Hepatocyte (in vitro differentiated cells): Measurements from ENCODE around the gene KIF26B.

Experiments used
- EZH2 ChIP-seq: fragments of 200-600 bp; sonication (generic); IDR thresholded peaks from 2 replicates; pipeline ENCODE4 v1.6.1; 2016; ENCODE audit warnings: antibody characterized with exemption, mild to moderate bottlenecking, borderline replicate concordance
- EZH2phosphoT487 ChIP-seq: fragments of 200-600 bp; sonication (generic); IDR thresholded peaks from one replicate; pipeline ENCODE4 v1.6.1; 2018; ENCODE audit warnings: antibody characterized with exemption, mild to moderate bottlenecking, low read depth, moderate library complexity; ENCODE audit not compliant: unreplicated experiment, severe bottlenecking
- TF ChIP-seq, protein P1 (sequence below): fragments of 200-600 bp; sonication (generic); IDR thresholded peaks from 2 replicates; pipeline ENCODE4 v1.5.1; 2016; ENCODE audit warnings: antibody characterized with exemption, mild to moderate bottlenecking; ENCODE audit not compliant: poor library complexity

DNA sequence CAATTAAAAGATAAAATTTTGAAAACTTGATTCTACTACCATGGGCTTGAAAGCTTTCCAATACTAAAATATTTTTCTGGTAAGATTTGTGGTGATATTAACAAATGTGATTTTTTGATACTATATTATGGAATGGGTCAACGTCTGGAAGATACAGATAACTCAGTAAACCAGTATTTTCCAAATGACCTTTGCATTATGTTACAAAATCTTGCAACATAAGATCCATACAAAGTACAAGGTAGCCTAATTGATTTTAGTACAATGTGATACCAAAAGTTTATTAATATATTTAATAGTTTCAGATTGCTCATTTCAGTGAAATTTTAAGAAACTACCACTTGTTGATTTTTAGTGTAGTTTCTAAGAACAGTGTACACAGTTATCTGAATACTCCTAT is 236.2 kb downstream of the KIF26B start:
- TF ChIP-seq EZH2, result no peak
- TF ChIP-seq, protein P1, sequence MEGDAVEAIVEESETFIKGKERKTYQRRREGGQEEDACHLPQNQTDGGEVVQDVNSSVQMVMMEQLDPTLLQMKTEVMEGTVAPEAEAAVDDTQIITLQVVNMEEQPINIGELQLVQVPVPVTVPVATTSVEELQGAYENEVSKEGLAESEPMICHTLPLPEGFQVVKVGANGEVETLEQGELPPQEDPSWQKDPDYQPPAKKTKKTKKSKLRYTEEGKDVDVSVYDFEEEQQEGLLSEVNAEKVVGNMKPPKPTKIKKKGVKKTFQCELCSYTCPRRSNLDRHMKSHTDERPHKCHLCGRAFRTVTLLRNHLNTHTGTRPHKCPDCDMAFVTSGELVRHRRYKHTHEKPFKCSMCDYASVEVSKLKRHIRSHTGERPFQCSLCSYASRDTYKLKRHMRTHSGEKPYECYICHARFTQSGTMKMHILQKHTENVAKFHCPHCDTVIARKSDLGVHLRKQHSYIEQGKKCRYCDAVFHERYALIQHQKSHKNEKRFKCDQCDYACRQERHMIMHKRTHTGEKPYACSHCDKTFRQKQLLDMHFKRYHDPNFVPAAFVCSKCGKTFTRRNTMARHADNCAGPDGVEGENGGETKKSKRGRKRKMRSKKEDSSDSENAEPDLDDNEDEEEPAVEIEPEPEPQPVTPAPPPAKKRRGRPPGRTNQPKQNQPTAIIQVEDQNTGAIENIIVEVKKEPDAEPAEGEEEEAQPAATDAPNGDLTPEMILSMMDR, result no peak
- no peak for TF ChIP-seq EZH2phosphoT487
